Mesendoderm (in vitro differentiated cells): ENCODE data around the gene PLCB1.
A peak's percentile ranks its signal among the peaks of the same experiment; 100 is the strongest.

ENCODE experiments used
- DNase-seq: peaks from one replicate; pipeline ENCODE4 v3.0.0; 2013
- H2AK5ac ChIP-seq: 2 replicates; pipeline ENCODE4 v1.6.1; 2013; ENCODE audit warnings: low read length, inconsistent platforms
- H2BK120ac ChIP-seq: 2 replicates; pipeline ENCODE4 v1.6.1; 2013; ENCODE audit warnings: low read depth, mild to moderate bottlenecking, low read length, moderate library complexity, mixed read lengths
- H2BK15ac ChIP-seq: replicated peaks from 2 replicates; pipeline ENCODE4 v1.6.1; 2013; ENCODE audit warnings: low read depth, mild to moderate bottlenecking, moderate library complexity
- H2BK5ac ChIP-seq: 2 replicates; pipeline ENCODE4 v1.6.1; 2013; ENCODE audit warnings: low read length, inconsistent platforms
- H3K18ac ChIP-seq: 2 replicates; pipeline ENCODE4 v1.6.1; 2013; ENCODE audit warnings: mild to moderate bottlenecking, low read length, mixed read lengths
- H3K23ac ChIP-seq: one replicate; pipeline ENCODE4 v1.6.1; 2013; ENCODE audit warnings: low read length
- H3K27ac ChIP-seq: 2 replicates; pipeline ENCODE4 v1.5.1; 2013; ENCODE audit warnings: low read depth, mild to moderate bottlenecking, inconsistent platforms, low read length, moderate library complexity
- H3K27me3 ChIP-seq: 2 replicates; pipeline ENCODE4 v1.6.1; 2013; ENCODE audit warnings: low read length, control low read depth, mild to moderate bottlenecking, inconsistent platforms; ENCODE audit not compliant: insufficient read depth, poor library complexity
- H3K36me3 ChIP-seq: 2 replicates; pipeline ENCODE4 v1.6.1; 2013; ENCODE audit warnings: low read length, inconsistent platforms; ENCODE audit not compliant: control insufficient read depth, insufficient read depth
- H3K4ac ChIP-seq: one replicate; pipeline ENCODE4 v1.6.1; 2013; ENCODE audit warnings: low read depth, mild to moderate bottlenecking, low read length, moderate library complexity
- H3K4me1 ChIP-seq: 2 replicates; pipeline ENCODE4 v1.6.1; 2013; ENCODE audit warnings: low read depth, low read length, inconsistent platforms; ENCODE audit not compliant: control insufficient read depth
- H3K4me2 ChIP-seq: 2 replicates; pipeline ENCODE4 v1.6.1; 2013; ENCODE audit warnings: low read length
- H3K4me3 ChIP-seq: 2 replicates; pipeline ENCODE4 v1.5.1; 2013; ENCODE audit warnings: mild to moderate bottlenecking, low read length
- H3K56ac ChIP-seq: one replicate; pipeline ENCODE4 v1.6.1; 2013; ENCODE audit warnings: low read length
- H3K79me1 ChIP-seq: 2 replicates; pipeline ENCODE4 v1.6.1; 2013; ENCODE audit warnings: low read length, inconsistent platforms
- H3K79me2 ChIP-seq: 2 replicates; pipeline ENCODE4 v1.6.1; 2013; ENCODE audit warnings: mild to moderate bottlenecking, low read length; ENCODE audit not compliant: control insufficient read depth, insufficient read depth
- H3K9ac ChIP-seq: 2 replicates; pipeline ENCODE4 v1.6.1; 2013; ENCODE audit warnings: low read length, inconsistent platforms
- H4K5ac ChIP-seq: one replicate; pipeline ENCODE4 v1.6.1; 2013; ENCODE audit warnings: low read length
- H4K8ac ChIP-seq: one replicate; pipeline ENCODE4 v1.6.1; 2013; ENCODE audit warnings: low read depth, mild to moderate bottlenecking, control low read depth, low read length, moderate library complexity
- WGBS: extraction: QIAGEN DNeasy Blood & Tissue Kit; methylation state at CpG from one replicate; pipeline ENCODE4 v1.1.7; 2013; ENCODE audit warnings: low lambda C conversion rate, missing lambda C conversion rate; ENCODE audit not compliant: insufficient coverage; ENCODE audit errors: extremely low coverage; 5-methylcytosine and 5-hydroxymethylcytosine counted together

PLCB1 gene

GRCh38 chr20:8196096-8196495 is 64.0 kb downstream of the PLCB1 start:
- DNase-seq, result peak; percentile 31
- Histone ChIP-seq H2BK15ac (no peak overlapping the region), H3K4ac (no peak overlapping the region), H3K4me1 (no peaks in the 10 kb centered on the region), H3K4me2 (no peak overlapping the region), H2BK120ac (no peak overlapping the region), H3K27me3 (no peaks in the 10 kb centered on the region), H3K36me3 (no peaks in the 10 kb centered on the region), H3K79me2 (no peaks in the 10 kb centered on the region), H3K56ac (no peak overlapping the region), H2BK5ac (no peak overlapping the region), H3K27ac (no peak overlapping the region), H3K9ac (no peak overlapping the region), H3K18ac (no peak overlapping the region), H3K23ac (no peak overlapping the region), H3K4me3 (no peak overlapping the region), H4K8ac (no peak overlapping the region), H2AK5ac (no peak overlapping the region), H4K5ac (no peak overlapping the region), H3K79me1 (no peaks in the 10 kb centered on the region)
- WGBS, result no CpG with 5 or more reads among the region's 1 CpG

- no peaks in the 10 kb centered on the region for H3K4me1 ChIP-seq
- no peak overlapping the region for H3K4me2 ChIP-seq
- H3K4me3 ChIP-seq, result no peak overlapping the region
- H2AK5ac ChIP-seq, result no peak overlapping the region
- no peak overlapping the region for H3K18ac ChIP-seq
- no peaks in the 10 kb centered on the region for H3K27me3 ChIP-seq
- no peaks in the 10 kb centered on the region for H3K79me2 ChIP-seq
- H4K8ac ChIP-seq, result no peak overlapping the region
- H4K5ac ChIP-seq, result no peak overlapping the region
- H3K56ac ChIP-seq, result no peak overlapping the region
- no peak overlapping the region for H3K23ac ChIP-seq
- no peak overlapping the region for H3K9ac ChIP-seq
- DNase-seq, result no peak
- no peak overlapping the region for H3K27ac ChIP-seq
- H2BK5ac ChIP-seq, result no peak overlapping the region
- H3K79me1 ChIP-seq, result no peaks in the 10 kb centered on the region
- H3K36me3 ChIP-seq, result no peaks in the 10 kb centered on the region
- H3K4ac ChIP-seq, result no peak overlapping the region
- H2BK15ac ChIP-seq, result no peak overlapping the region
- no peak overlapping the region for H2BK120ac ChIP-seq
Observed at GRCh38 chr20:8200220-8200619, 68.2 kb downstream of the PLCB1 start.

- no peak for DNase-seq
- no peaks in the 10 kb centered on the region for H3K79me2 ChIP-seq
- WGBS, result no CpG with 5 or more reads among the region's 1 CpG
Observed at GRCh38 chr20:8203366-8203765, 71.3 kb downstream of the PLCB1 start.

GRCh38 chr20:8205996-8206395 is 73.9 kb downstream of the PLCB1 start:
- Histone ChIP-seq H3K4me1 (no peaks in the 10 kb centered on the region), H2BK120ac (no peak overlapping the region), H3K36me3 (no peaks in the 10 kb centered on the region), H3K23ac (no peak overlapping the region), H3K18ac (no peak overlapping the region), H3K56ac (no peak overlapping the region), H3K27me3 (no peaks in the 10 kb centered on the region), H3K9ac (no peak overlapping the region), H4K8ac (no peak overlapping the region), H2AK5ac (no peak overlapping the region), H4K5ac (no peak overlapping the region), H3K4ac (no peak overlapping the region), H3K27ac (no peak overlapping the region), H2BK5ac (no peak overlapping the region), H2BK15ac (no peak overlapping the region), H3K4me3 (no peak overlapping the region), H3K79me2 (no peaks in the 10 kb centered on the region), H3K4me2 (no peak overlapping the region), H3K79me1 (no peaks in the 10 kb centered on the region)
- no CpG with 5 or more reads among the region's 1 CpG for WGBS
- DNase-seq, result no peak

More at GRCh38 chr20:8203366-8203765, 71.3 kb downstream of the PLCB1 start:
- Histone ChIP-seq H3K9ac (no peak overlapping the region), H3K27ac (no peak overlapping the region), H2AK5ac (no peak overlapping the region), H3K27me3 (no peaks in the 10 kb centered on the region), H2BK5ac (no peak overlapping the region), H3K4ac (no peak overlapping the region), H3K4me3 (no peak overlapping the region), H4K8ac (no peak overlapping the region), H4K5ac (no peak overlapping the region), H3K23ac (no peak overlapping the region), H2BK120ac (no peak overlapping the region), H3K36me3 (no peaks in the 10 kb centered on the region), H2BK15ac (no peak overlapping the region), H3K4me2 (no peak overlapping the region), H3K18ac (no peak overlapping the region), H3K56ac (no peak overlapping the region), H3K79me1 (no peaks in the 10 kb centered on the region), H3K4me1 (no peaks in the 10 kb centered on the region)

- H3K56ac ChIP-seq, result no peak overlapping the region
- no peak overlapping the region for H3K4me3 ChIP-seq
- no peaks in the 10 kb centered on the region for H3K79me2 ChIP-seq
- H2BK15ac ChIP-seq, result no peak overlapping the region
- H3K36me3 ChIP-seq, result no peaks in the 10 kb centered on the region
- H3K79me1 ChIP-seq, result no peaks in the 10 kb centered on the region
- H3K18ac ChIP-seq, result no peak overlapping the region
- no peak overlapping the region for H2BK5ac ChIP-seq
- H3K23ac ChIP-seq, result no peak overlapping the region
- H2BK120ac ChIP-seq, result no peak overlapping the region
- WGBS, result no CpG with 5 or more reads among the region's 1 CpG
- peaks cover 2% of the 10 kb centered on the region for H3K4me1 ChIP-seq
- no peak overlapping the region for H3K4ac ChIP-seq
- H2AK5ac ChIP-seq, result no peak overlapping the region
- no peak overlapping the region for H3K9ac ChIP-seq
- H4K8ac ChIP-seq, result no peak overlapping the region
- DNase-seq, result no peak
- H3K4me2 ChIP-seq, result no peak overlapping the region
- no peak overlapping the region for H3K27ac ChIP-seq
- H4K5ac ChIP-seq, result no peak overlapping the region
- H3K27me3 ChIP-seq, result no peaks in the 10 kb centered on the region
Observed at GRCh38 chr20:8208226-8208625, 76.2 kb downstream of the PLCB1 start.

GRCh38 chr20:8209061-8209460 is 77.0 kb downstream of the PLCB1 start:
- H2BK5ac ChIP-seq, result no peak overlapping the region
- H3K23ac ChIP-seq, result no peak overlapping the region

More at GRCh38 chr20:8209061-8209460, 77.0 kb downstream of the PLCB1 start:
- Histone ChIP-seq H3K79me2 (no peaks in the 10 kb centered on the region), H4K8ac (no peak overlapping the region), H3K36me3 (no peaks in the 10 kb centered on the region), H3K27me3 (no peaks in the 10 kb centered on the region), H3K18ac (no peak overlapping the region), H3K4me2 (no peak overlapping the region), H3K4ac (no peak overlapping the region), H3K27ac (no peak overlapping the region), H3K4me1 (peaks cover 4% of the 10 kb centered on the region), H3K4me3 (no peak overlapping the region), H2BK120ac (no peak overlapping the region), H3K9ac (no peak overlapping the region), H2BK15ac (no peak overlapping the region), H2AK5ac (no peak overlapping the region), H4K5ac (no peak overlapping the region), H3K79me1 (no peaks in the 10 kb centered on the region), H3K56ac (no peak overlapping the region)
- WGBS, result no CpG with 5 or more reads among the region's 2 CpGs
- no peak for DNase-seq
